Motor neuron (in vitro differentiated cells): ENCODE data around the gene RALGAPA2. TPM values are rescaled to one million over a fixed set of nuclear protein-coding genes. Genes with fewer than 3 reads are reported as not detected.

Experiments used
- ATAC-seq, 8 experiments: fragments of 200-7000 bp; cut with Tn5 transposase; replicated peaks in 6 of 8; 2 replicates each; pipeline ENCODE4 v1.8.0; 2021; ENCODE audit warnings: mild to moderate bottlenecking in 8 of 8, moderate library complexity in 8 of 8
- H3K27ac ChIP-seq, 2 donors: fragments of 250-450 bp; sonication (Bioruptor Pico); 2 replicates each; pipeline ENCODE4 v1.9.0; 2021; ENCODE audit warnings: antibody characterized with exemption in 2 of 2, mild to moderate bottlenecking in 2 of 2, moderate library complexity in 1 of 2
- H3K4me1 ChIP-seq, 2 donors: fragments of 250-450 bp; sonication (Bioruptor Pico); replicated peaks in 1 of 2; 2 replicates each; pipeline ENCODE4 v1.6.1; 2021; ENCODE audit warnings: antibody characterized with exemption in 2 of 2, mild to moderate bottlenecking in 2 of 2, moderate library complexity in 1 of 2
- H3K4me3 ChIP-seq, 5 donors: fragments of 250-450 bp; sonication (Bioruptor Pico); 2 replicates each; pipeline ENCODE4 v1.9.0; 2021; ENCODE audit warnings: antibody characterized with exemption in 5 of 5, mild to moderate bottlenecking in 5 of 5, moderate library complexity in 4 of 5
- WGBS, 10 experiments: fragments of 450-650 bp; shearing (Covaris generic); methylation state at CpG; one replicate each; pipeline ENCODE4 v1.0.0; 2022; 5-methylcytosine and 5-hydroxymethylcytosine counted together
- in situ Hi-C, 9 experiments: fragments of 400-800 bp; cut with MboI; loops; one replicate each; pipeline ENCODE4 v1.15.0; 2021; ENCODE audit warnings: low sequenced_read_pairs in 9 of 9, low pct_unique_long_range_greater_than_20kb in 2 of 9; ENCODE audit not compliant: unreplicated experiment in 9 of 9
- total RNA-seq, 8 experiments: library from RNA; unstranded; fragments of 300-600 nt; gene quantifications; 2 replicates each; pipeline versions ENCODE4 v1.2.3 to v1.2.4, GENCODE V29; 2022

Gene RALGAPA2
- total RNA-seq, 8 experiments from 2014 or later, result 10.7 to 67.4 (median 20.2) TPM

DNA sequence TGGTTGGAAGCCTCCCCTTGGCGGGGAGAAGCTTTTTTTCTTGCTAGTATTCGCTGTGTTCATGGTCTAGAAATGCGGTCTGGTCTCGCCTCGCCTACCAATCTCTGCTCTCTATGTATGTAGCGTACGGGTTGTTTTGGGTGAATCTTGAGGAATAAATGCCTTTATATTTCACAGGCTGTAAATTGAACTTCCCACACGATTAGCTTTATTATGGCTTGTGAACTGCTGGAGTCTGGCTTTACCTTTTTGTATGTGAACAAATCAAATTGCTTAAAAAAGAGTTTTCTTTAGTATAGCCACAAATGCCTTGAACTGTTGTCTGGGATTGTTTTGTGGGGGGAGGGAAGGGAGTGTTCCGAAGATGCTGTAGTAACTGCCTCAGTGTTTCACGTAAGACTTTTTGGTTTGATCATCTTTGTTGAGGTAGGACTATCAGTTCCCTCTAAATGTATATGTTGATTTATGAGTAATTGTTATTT, 342.3 kb downstream of the RALGAPA2 start:
- 0 to 100% (median 20%) methylated on average over 1 to 10 of the region's 10 CpGs; no CpG with 5 or more reads in 1 of the 10 experiments for WGBS, 10 experiments
- no peak overlapping the region for H3K27ac ChIP-seq
- peak in 4 of 8 experiments; percentile 1 to 8 (median 2) for ATAC-seq
- peaks cover 9 to 16% of the 10 kb centered on the region in 2 donors for H3K4me1 ChIP-seq
- in situ Hi-C loops, result loop anchor here in 6 of 9 experiments (25.0 kb wide), 2 partner anchors 192 to 283 kb away; no protein-coding TSS in a partner anchor
- H3K4me3 ChIP-seq, result peak overlapping the region; percentile 51 to 82 (median 59)

- 0 to 63% (median 5%) methylated on average over 1 to 10 of the region's 86 CpGs; no CpG with 5 or more reads in 7 of the 10 experiments for WGBS, 10 experiments
- Histone ChIP-seq H3K27ac (peak overlapping the region; percentile 68 to 81), H3K4me1 (peaks cover 9 to 16% of the 10 kb centered on the region in 2 donors), H3K4me3 (peak overlapping the region; percentile 51 to 82 (median 59))
- peak in 5 of 8 experiments; percentile 11 to 25 (median 18) for ATAC-seq
- in situ Hi-C loops, result loop anchor here in 6 of 9 experiments (25.0 kb wide), 2 partner anchors 193 to 282 kb away; no protein-coding TSS in a partner anchor
Measured at GRCh38 chr20:20369250-20370093, 343.0 kb downstream of the RALGAPA2 start.

DNA sequence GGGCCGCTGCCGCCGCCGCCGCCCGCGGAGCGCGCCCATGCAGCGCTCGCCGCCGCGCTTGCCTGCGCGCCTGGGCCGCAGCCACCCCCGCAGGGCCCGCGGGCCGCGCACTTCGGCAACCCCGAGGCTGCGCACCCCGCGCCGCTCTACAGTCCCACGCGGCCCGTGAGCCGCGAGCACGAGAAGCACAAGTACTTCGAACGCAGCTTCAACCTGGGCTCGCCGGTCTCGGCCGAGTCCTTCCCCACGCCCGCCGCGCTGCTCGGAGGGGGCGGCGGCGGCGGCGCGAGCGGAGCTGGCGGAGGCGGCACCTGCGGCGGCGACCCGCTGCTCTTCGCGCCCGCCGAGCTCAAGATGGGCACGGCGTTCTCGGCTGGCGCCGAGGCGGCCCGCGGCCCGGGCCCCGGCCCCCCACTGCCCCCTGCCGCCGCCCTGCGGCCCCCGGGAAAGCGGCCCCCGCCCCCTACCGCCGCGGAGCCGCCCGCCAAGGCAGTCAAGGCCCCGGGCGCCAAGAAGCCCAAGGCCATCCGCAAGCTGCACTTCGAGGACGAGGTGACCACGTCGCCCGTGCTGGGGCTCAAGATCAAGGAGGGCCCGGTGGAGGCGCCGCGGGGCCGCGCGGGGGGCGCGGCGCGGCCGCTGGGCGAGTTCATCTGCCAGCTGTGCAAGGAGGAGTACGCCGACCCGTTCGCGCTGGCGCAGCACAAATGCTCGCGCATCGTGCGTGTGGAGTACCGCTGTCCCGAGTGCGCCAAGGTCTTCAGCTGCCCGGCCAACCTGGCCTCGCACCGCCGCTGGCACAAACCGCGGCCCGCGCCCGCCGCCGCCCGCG, 343.8 kb downstream of the RALGAPA2 start:
- in situ Hi-C loops, result loop anchor here in 6 of 9 experiments (25.0 kb wide), 2 partner anchors 194 to 281 kb away; no protein-coding TSS in a partner anchor
- Histone ChIP-seq H3K4me3 (peak overlapping the region; percentile 51 to 82 (median 59)), H3K4me1 (peaks cover 14 to 16% of the 10 kb centered on the region in 2 donors), H3K27ac (peak overlapping the region; percentile 68 to 81)
- 0 to 5% methylated on average over 13 to 26 of the region's 130 CpGs; no CpG with 5 or more reads in 8 of the 10 experiments for WGBS, 10 experiments
- ATAC-seq, result peak in 6 of 8 experiments; percentile 1 to 31 (median 6)

DNA sequence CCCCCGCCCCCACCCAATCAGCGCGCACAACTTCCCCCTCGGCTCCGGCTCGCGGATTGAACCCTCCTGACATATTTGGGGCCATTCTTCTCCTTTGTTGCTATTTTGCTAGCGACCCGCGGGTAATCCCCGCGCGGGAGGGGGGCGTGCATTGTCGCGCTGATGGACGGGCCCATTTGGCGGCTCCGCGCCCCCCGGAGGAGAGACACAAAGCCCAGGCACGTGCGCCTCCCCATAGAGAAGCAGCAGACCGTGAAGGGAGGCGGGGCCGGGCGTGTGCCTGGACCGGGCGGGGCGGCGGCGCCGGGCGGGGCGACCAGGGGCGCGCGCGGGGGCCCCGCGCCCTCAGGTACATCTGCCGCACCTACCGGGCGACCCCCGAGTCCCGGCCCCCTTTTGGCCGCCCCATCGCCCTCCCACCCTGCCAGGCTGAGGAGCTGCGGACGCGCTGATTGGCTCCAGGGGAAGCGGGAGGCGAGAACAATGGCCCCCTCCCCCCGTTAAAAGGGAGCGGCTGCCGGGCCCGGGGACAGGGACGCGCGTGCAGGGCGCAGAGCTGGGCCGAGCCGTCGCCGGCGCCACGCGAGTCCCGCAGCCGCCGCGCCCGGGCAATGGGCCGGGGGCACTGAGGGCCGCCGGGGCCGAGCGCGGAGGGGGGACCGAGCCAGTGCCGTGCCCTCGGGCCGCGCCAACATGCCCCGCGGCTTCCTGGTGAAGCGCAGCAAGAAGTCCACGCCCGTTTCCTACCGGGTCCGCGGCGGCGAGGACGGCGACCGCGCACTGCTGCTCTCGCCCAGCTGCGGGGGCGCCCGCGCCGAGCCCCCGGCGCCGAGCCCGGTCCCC, 344.6 kb downstream of the RALGAPA2 start, which contains the start of gene INSM1:
Gene INSM1 (plus strand): TSS at position 530 of the 843 bp plus-strand sequence. CDS start 164 bp downstream, at position 694.
- Histone ChIP-seq H3K27ac (peak within 1 kb of the TSS; percentile 68 to 81), H3K4me1 (peaks cover 13 to 16% of the 10 kb centered on the region in 2 donors), H3K4me3 (peak within 1 kb of the TSS; percentile 51 to 82 (median 59))
- in situ Hi-C loops, result loop anchor here in 6 of 9 experiments (25.0 kb wide), 2 partner anchors 195 to 280 kb away; no protein-coding TSS in a partner anchor
- peak in 5 of 8 experiments; percentile 62 to 76 (median 66) for ATAC-seq
- WGBS, 10 experiments, result no CpG with 5 or more reads among the region's 108 CpGs

- peak in 5 of 8 experiments; percentile 1 to 19 (median 18) for ATAC-seq
- Histone ChIP-seq H3K4me3 (peak overlapping the region; percentile 51 to 82 (median 59)), H3K4me1 (peaks cover 18 to 19% of the 10 kb centered on the region in 2 donors), H3K27ac (peak overlapping the region; percentile 68 to 81)
- in situ Hi-C loops, result loop anchor here in 6 of 9 experiments (25.0 kb wide), 2 partner anchors 195 to 280 kb away; no protein-coding TSS in a partner anchor
- 0 to 7% (median 0%) methylated on average over 1 to 6 of the region's 63 CpGs; no CpG with 5 or more reads in 5 of the 10 experiments for WGBS, 10 experiments
Measured at GRCh38 chr20:20366876-20367574, 345.4 kb downstream of the RALGAPA2 start.

- ATAC-seq, result no peak
- H3K4me3 ChIP-seq, result peak overlapping the region; percentile 51 to 82 (median 59)
- peak overlapping the region; percentile 68 to 81 for H3K27ac ChIP-seq
- in situ Hi-C loops, result loop anchor here in 6 of 9 experiments (25.0 kb wide), 2 partner anchors 196 to 279 kb away; no protein-coding TSS in a partner anchor
- H3K4me1 ChIP-seq, result peaks cover 14 to 19% of the 10 kb centered on the region in 2 donors
- 0 to 48% (median 9%) methylated on average over 2 to 6 of the region's 19 CpGs; no CpG with 5 or more reads in 6 of the 10 experiments for WGBS, 10 experiments
Measured at GRCh38 chr20:20366551-20366875, 345.9 kb downstream of the RALGAPA2 start.

DNA sequence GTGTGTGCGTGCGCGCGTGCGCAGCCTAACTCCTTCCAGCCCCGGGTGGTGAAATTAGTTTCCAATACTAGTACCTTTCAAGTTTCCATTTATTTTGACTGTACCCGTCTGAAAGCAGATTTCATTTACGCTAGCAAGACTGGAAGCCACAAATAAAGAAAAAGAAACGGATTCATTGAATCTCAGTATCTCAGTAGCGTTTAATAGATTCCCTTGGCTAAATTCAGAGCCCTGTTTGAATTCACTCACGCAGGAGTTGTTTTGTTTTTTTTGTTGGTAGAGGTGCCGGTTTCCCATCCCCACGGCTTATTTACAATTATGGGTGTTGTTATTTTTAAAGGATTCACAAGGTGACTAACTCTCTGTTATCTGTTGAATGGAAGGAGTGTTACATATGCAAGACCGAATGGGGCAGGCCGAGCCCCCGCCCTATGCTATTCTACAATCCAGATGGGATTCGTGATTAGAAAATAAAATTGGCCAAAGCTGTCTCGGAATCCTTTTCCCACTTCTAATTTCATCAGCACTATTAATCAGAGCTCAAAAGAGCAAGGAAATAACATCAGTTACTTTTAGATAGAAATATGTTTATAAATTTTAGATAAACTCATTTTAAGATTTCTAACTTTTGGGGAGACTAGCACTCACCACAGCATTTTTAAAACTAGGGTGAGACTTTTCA, 346.8 kb downstream of the RALGAPA2 start:
- Histone ChIP-seq H3K4me1 (peaks cover 14 to 15% of the 10 kb centered on the region in 2 donors), H3K4me3 (peak overlapping the region in 4 of 5 donors; percentile 20 to 35 (median 28)), H3K27ac (peak overlapping the region in 1 of 2 donors; percentile 86)
- ATAC-seq, result peak in 1 of 8 experiments; percentile 38
- WGBS, 10 experiments, result 0 to 23% (median 12%) methylated on average over 2 to 18 of the region's 18 CpGs
- in situ Hi-C loops, result loop anchor here in 6 of 9 experiments (25.0 kb wide), 2 partner anchors 197 to 278 kb away; no protein-coding TSS in a partner anchor

- peak overlapping the region in 4 of 5 donors; percentile 20 to 35 (median 28) for H3K4me3 ChIP-seq
- H3K27ac ChIP-seq, result peak overlapping the region; percentile 66 to 86
- no peak for ATAC-seq
- peaks cover 14 to 15% of the 10 kb centered on the region in 2 donors for H3K4me1 ChIP-seq
- in situ Hi-C loops, result loop anchor here in 6 of 9 experiments (25.0 kb wide), 2 partner anchors 197 to 278 kb away; no protein-coding TSS in a partner anchor
- WGBS, 10 experiments, result 0 to 10% (median 7%) methylated on average over 2 to 41 of the region's 70 CpGs; no CpG with 5 or more reads in 3 of the 10 experiments
Measured at GRCh38 chr20:20364593-20365479, 347.6 kb downstream of the RALGAPA2 start.

DNA sequence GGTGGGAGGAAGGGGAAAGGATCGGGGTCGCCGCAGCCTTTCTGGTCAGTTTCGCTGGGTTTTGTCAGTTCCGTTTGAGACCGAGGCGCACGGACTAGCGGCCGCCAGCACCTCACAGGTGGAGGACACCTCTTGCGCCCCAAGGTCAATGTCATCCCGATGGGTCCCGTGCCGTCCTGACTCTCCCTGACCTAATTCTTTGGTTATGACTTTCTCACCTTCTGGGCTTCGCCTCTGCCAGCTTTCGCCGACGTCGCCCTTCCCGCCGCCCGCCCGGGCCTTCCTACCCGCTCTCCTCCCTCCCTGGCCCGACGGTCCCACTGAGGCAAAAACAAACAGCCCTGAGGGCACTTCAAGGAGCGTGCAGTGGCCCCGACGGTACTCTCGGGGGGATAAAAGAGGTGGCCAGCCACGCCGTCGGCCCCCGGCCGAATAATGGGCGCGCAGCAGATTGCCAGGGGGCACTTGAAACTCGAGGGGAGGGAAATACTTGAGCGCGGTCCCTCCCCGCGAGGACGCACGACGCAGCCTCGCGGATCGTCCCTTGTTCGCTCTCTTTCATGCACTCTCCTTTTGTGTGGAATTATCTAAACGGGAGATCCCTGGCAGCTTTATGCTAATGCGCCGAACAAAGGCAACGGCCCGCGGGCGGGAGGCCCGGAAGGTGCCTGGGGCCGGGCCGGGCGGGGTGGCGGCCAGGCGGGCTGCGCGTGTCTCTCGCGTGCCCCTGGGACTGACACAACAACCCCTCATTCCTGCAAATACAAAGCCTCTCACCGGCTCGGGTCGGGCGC, 348.4 kb downstream of the RALGAPA2 start:
- in situ Hi-C loops, result loop anchor here in 6 of 9 experiments (25.0 kb wide), 2 partner anchors 198 to 277 kb away; no protein-coding TSS in a partner anchor
- Histone ChIP-seq H3K27ac (peak overlapping the region; percentile 66 to 86), H3K4me3 (peak overlapping the region; percentile 15 to 35 (median 26)), H3K4me1 (peaks cover 14 to 15% of the 10 kb centered on the region in 2 donors)
- 0 to 18% (median 0%) methylated on average over 1 to 9 of the region's 70 CpGs; no CpG with 5 or more reads in 7 of the 10 experiments for WGBS, 10 experiments
- peak; percentile 12 to 51 (median 34) for ATAC-seq
